GM18858 (cell line): ENCODE data around the gene HOMER3.
"Not testable (repeated sequence)": the region's sequence is repeated elsewhere in the genome, so short reads cannot be mapped to it uniquely, and the experiment has no call there.

Source experiments
- ATAC-seq: cut with Tn5 transposase; IDR thresholded peaks from one replicate; pipeline ENCODE4 v1.9.1; 2021; ENCODE audit not compliant: unreplicated experiment

Gene HOMER3

GRCh38 chr19:18903156-18904037, 37.6 kb downstream of the HOMER3 start:
- no peak for ATAC-seq

GRCh38 chr19:18902519-18902918, 38.5 kb downstream of the HOMER3 start:
- ATAC-seq: not testable (repeated sequence)

- no peak for ATAC-seq
Measured at GRCh38 chr19:18901491-18901890, 39.5 kb downstream of the HOMER3 start.

GRCh38 chr19:18900700-18901481, 40.1 kb downstream of the HOMER3 start:
- no peak for ATAC-seq

GRCh38 chr19:18899624-18900560, 41.1 kb downstream of the HOMER3 start:
- ATAC-seq: no peak

- no peak for ATAC-seq
Measured at GRCh38 chr19:18898607-18899408, 42.2 kb downstream of the HOMER3 start.

- ATAC-seq: no peak
Measured at GRCh38 chr19:18898081-18898606, 42.9 kb downstream of the HOMER3 start.

GRCh38 chr19:18897094-18898029, 43.7 kb downstream of the HOMER3 start:
- ATAC-seq: no peak

- no peak for ATAC-seq
Measured at GRCh38 chr19:18896421-18896841, 44.6 kb downstream of the HOMER3 start.

GRCh38 chr19:18895824-18896341, 45.1 kb downstream of the HOMER3 start, which contains the start of gene CERS1:
TSS of gene CERS1 (minus strand) at chr19:18896158. CDS start at chr19:18896072, 86 bp downstream.
- ATAC-seq: no peak

GRCh38 chr19:18895038-18895823, 45.8 kb downstream of the HOMER3 start:
- no peak for ATAC-seq

- ATAC-seq: no peak
Measured at GRCh38 chr19:18894254-18895037, 46.6 kb downstream of the HOMER3 start.

- ATAC-seq: no peak
Measured at GRCh38 chr19:18893587-18894253, 47.3 kb downstream of the HOMER3 start.

- ATAC-seq: no peak
Measured at GRCh38 chr19:18889949-18890745, 50.9 kb downstream of the HOMER3 start.

- ATAC-seq: no peak
Measured at GRCh38 chr19:18886972-18887371, 54.0 kb downstream of the HOMER3 start.
